ENCODE measurements around the gene HOMER2.

GRCh38 chr15:82995938-82996337, 43.4 kb upstream of the HOMER2 start:
- TF ChIP-seq CTCF (IDR thresholded peaks at IDR 0.05), result no peak
- no peak for TF ChIP-seq POLR2A (IDR thresholded peaks at IDR 0.05)
- no peak for TF ChIP-seq POLR2AphosphoS5 (IDR thresholded peaks at IDR 0.05; ENCODE audit: insufficient read depth in 1 of 2, low read depth in 1 of 2)

Measured in vagina (tissue), 2 donors.